ENCODE data around the gene HELZ2.

- no peak for TF ChIP-seq CTCF (IDR thresholded peaks at IDR 0.05)
- no peak for TF ChIP-seq EZH2 (IDR thresholded peaks at IDR 0.05; ENCODE audit: borderline replicate concordance, insufficient read depth, low read depth, low read length, poor library complexity, severe bottlenecking)
Observed at GRCh38 chr20:63553933-63554290, 20.1 kb downstream of the HELZ2 start, which contains the start of gene FNDC11.
